ENCODE measurements around the gene SEMA4D. TPM values are rescaled to one million over a fixed set of nuclear protein-coding genes. Genes with fewer than 3 reads are reported as not detected.

SEMA4D gene
- total and polyA plus RNA-seq, 9 of the 15 experiments (the other 6 are each of a cell fraction or from before 2014, with no cell fraction given), result 0.38 to 5.1 (median 1.8) TPM

- ChIA-PET POLR2A (no interaction called here), CTCF (ENCODE audit: low intra/inter-chr PET ratio) (no interaction called here)
- Histone ChIP-seq H3K4me2 (ENCODE audit: insufficient read depth, low read length) (no peak overlapping the region), H3K36me3 (ENCODE audit: control insufficient read depth, insufficient read depth, low read length) (no peaks in the 10 kb centered on the region), H3K9me1 (ENCODE audit: control insufficient read depth, insufficient read depth, low read length) (no peaks in the 10 kb centered on the region), H3K4me1 (replicated peaks in 1 of 2; ENCODE audit: control insufficient read depth in 2 of 2, insufficient read depth in 2 of 2, low read length in 2 of 2) (no peaks in the 10 kb centered on the region), H3K9ac (ENCODE audit: insufficient read depth in 1 of 2, low read depth in 2 of 2, low read length in 2 of 2) (no peak overlapping the region), H3K27me3 (ENCODE audit: control insufficient read depth in 2 of 2, insufficient read depth in 2 of 2, low read length in 2 of 2) (peaks cover 0 to 23% of the 10 kb centered on the region in 2 experiments; a peak in 1 of 5 replicates), H3K9me3 (replicated peaks; ENCODE audit: control insufficient read depth, insufficient read depth, low read depth, low read length) (no peaks in the 10 kb centered on the region), H4K20me1 (replicated peaks; ENCODE audit: control insufficient read depth, insufficient read depth, low read length) (no peaks in the 10 kb centered on the region), H3K27ac (ENCODE audit: extremely low read depth, low read depth, low read length) (no peak overlapping the region), H3K79me2 (ENCODE audit: control insufficient read depth, insufficient read depth, low read length) (no peaks in the 10 kb centered on the region), H2AFZ (ENCODE audit: low read depth, low read length) (no peak overlapping the region), H3K4me3 (no peak overlapping the region)
- intact Hi-C loops (cut with micrococcal nuclease), result no loop called here
- in situ Hi-C loops (cut with MboI), result no loop called here
- WGBS (ENCODE audit: insufficient coverage, low coverage, missing lambda C conversion rate), result 5% methylated on average over 6 of the region's 6 CpGs
- BruUV-seq (replicated peaks), result no TSS peak
- ATAC-seq (no peak), DNase-seq (ENCODE audit: extremely low read depth in 1 of 4, low spot score in 3 of 4) (no peak), FAIRE-seq (no peak)
- TF ChIP-seq SPI1 (IDR thresholded peaks at IDR 0.05; ENCODE audit: borderline replicate concordance, low read depth, low read length) (no peak), RNF2 (IDR thresholded peaks at IDR 0.05) (no peak), CSDE1 (IDR thresholded peaks at IDR 0.05) (no peak), IRF1 (CRISPR knock-in tag; IDR thresholded peaks at IDR 0.05; ENCODE audit: borderline replicate concordance) (no peak), USF1 (CRISPR knock-in tag; IDR thresholded peaks at IDR 0.05) (no peak), POLR3A (IDR thresholded peaks at IDR 0.05; ENCODE audit: borderline replicate concordance, extremely low read depth, insufficient read depth, insufficient read length) (no peak), ZFP91 (CRISPR knock-in tag; IDR thresholded peaks at IDR 0.05) (no peak), ZNF57 (CRISPR knock-in tag; IDR thresholded peaks at IDR 0.05) (no peak), HLTF (IDR thresholded peaks at IDR 0.05) (no peak), GATAD2A (IDR thresholded peaks at IDR 0.05) (no peak), CREB3 (tag; conservative IDR thresholded peaks at IDR 0.05; ENCODE audit: low read depth) (no peak), KAT2B (IDR thresholded peaks at IDR 0.05; ENCODE audit: low read depth, low read length) (no peak), PHF21A (IDR thresholded peaks at IDR 0.05; ENCODE audit: borderline replicate concordance, low read depth) (no peak), FOXP1 (CRISPR knock-in tag; IDR thresholded peaks at IDR 0.05) (no peak), CBFA2T3 (IDR thresholded peaks at IDR 0.05) (no peak), ARID4B (CRISPR knock-in tag; IDR thresholded peaks at IDR 0.05) (no peak)
Observed at GRCh38 chr9:89421595-89421994, 76.3 kb downstream of the SEMA4D start.

All from K562 (cell line).